Esophagus squamous epithelium (tissue), 5 donors: ENCODE data around the gene NOS2. TPM values are rescaled to one million over a fixed set of nuclear protein-coding genes. Genes with fewer than 3 reads are reported as not detected.
"Not testable (repeated sequence)": the region's sequence is repeated elsewhere in the genome, so short reads cannot be mapped to it uniquely, and the experiment has no call there.

Source experiments
- DNase-seq: peaks from one replicate; lab custom pipeline; 2025; lab: John Stamatoyannopoulos, UW
- H3K27ac ChIP-seq, 4 donors: fragments of 200-600 bp; sonication (generic); one replicate each; pipeline ENCODE4 v1.5.1; 2016 to 2019; ENCODE audit warnings: mild to moderate bottlenecking in 1 of 4
- H3K27me3 ChIP-seq, 4 donors: fragments of 200-600 bp; sonication (generic); 1 replicate in 3 of 4; 2 replicates in 1 of 4; pipeline versions ENCODE4 v1.5.1 to v1.6.0; 2017 to 2021; ENCODE audit warnings: antibody characterized with exemption in 1 of 4
- H3K36me3 ChIP-seq, 3 donors: fragments of 200-600 bp; sonication (generic); one replicate each; pipeline ENCODE4 v1.5.1; 2016 to 2019
- H3K4me1 ChIP-seq, 3 donors: fragments of 200-600 bp; sonication (generic); one replicate each; pipeline ENCODE4 v1.5.1; 2017 to 2019
- H3K4me3 ChIP-seq, 4 donors: fragments of 200-600 bp; sonication (generic); 1 replicate in 3 of 4; 2 replicates in 1 of 4; pipeline ENCODE4 v1.5.1; 2016 to 2019; ENCODE audit warnings: mild to moderate bottlenecking in 2 of 4, moderate library complexity in 1 of 4
- H3K9me3 ChIP-seq, 3 donors: fragments of 200-600 bp; sonication (generic); one replicate each; pipeline ENCODE4 v1.5.1; 2016 to 2019
- CTCF ChIP-seq, 6 experiments: fragments of 450-650 bp in 4 of 6; fragments of 200-600 bp in 2 of 6; sonication (generic) in 2 of 6; IDR thresholded peaks; one replicate each; pipeline ENCODE4 v1.5.1; 2016 to 2019; ENCODE audit warnings: antibody characterized with exemption in 6 of 6, mild to moderate bottlenecking in 4 of 6, moderate library complexity in 4 of 6
- POLR2A ChIP-seq, 4 donors: fragments of 450-650 bp; IDR thresholded peaks; one replicate each; pipeline ENCODE4 v1.6.1; 2017; ENCODE audit warnings: antibody characterized with exemption in 4 of 4, mild to moderate bottlenecking in 4 of 4, moderate library complexity in 3 of 4
- WGBS, 2 donors: methylation state at CpG; one replicate each; pipeline ENCODE4 v1.1.5; 2018; 5-methylcytosine and 5-hydroxymethylcytosine counted together
- intact Hi-C: fragments of 100-400 bp; cut with DNase I; formaldehyde crosslinking; loops from one replicate; pipeline ENCODE4 v1.15.0; 2022
- total RNA-seq, 4 donors: library from RNA; depleted of rRNA; stranded (reverse); fragments of >200 nt; gene quantifications; one replicate each; pipeline ENCODE4 v1.1.0, GENCODE V29; 2016
- donor health status: DM: yes; HTN: yes; CAD: no.

The NOS2 gene
- total RNA-seq, 4 donors from 2014 or later, result 0.11 to 2.7 (median 0.86) TPM

GRCh38 chr17:27748360-27748825 lies 51.9 kb downstream of the NOS2 start:
- Histone ChIP-seq H3K4me1 (peaks cover 0 to 13% (median 9%) of the 10 kb centered on the region in 3 donors), H3K36me3 (no peaks in the 10 kb centered on the region), H3K27me3 (no peaks in the 10 kb centered on the region), H3K9me3 (no peaks in the 10 kb centered on the region), H3K27ac (no peak overlapping the region), H3K4me3 (no peak overlapping the region)
- DNase-seq, result no peak
- 63 to 66% methylated on average over 5 of the region's 5 CpGs for WGBS, 2 donors
- intact Hi-C loops, result no loop called here
- TF ChIP-seq POLR2A (IDR thresholded peaks at IDR 0.05) (no peak), CTCF (IDR thresholded peaks at IDR 0.05) (no peak)

- H3K4me1 ChIP-seq, result peaks cover 0 to 13% (median 9%) of the 10 kb centered on the region in 3 donors
- DNase-seq, result no peak
- WGBS, 2 donors, result 84 to 86% methylated on average over 13 of the region's 13 CpGs
Observed at GRCh38 chr17:27747462-27748359, 52.6 kb downstream of the NOS2 start.

GRCh38 chr17:27746881-27747280 lies 53.4 kb downstream of the NOS2 start:
- peaks cover 0 to 9% (median 5%) of the 10 kb centered on the region in 3 donors for H3K4me1 ChIP-seq
- TF ChIP-seq POLR2A (IDR thresholded peaks at IDR 0.05) (no peak), CTCF (IDR thresholded peaks at IDR 0.05) (no peak)
- no peak for DNase-seq
- no peaks in the 10 kb centered on the region for H3K9me3 ChIP-seq
- intact Hi-C loops, result no loop called here
- no peaks in the 10 kb centered on the region for H3K36me3 ChIP-seq
- no peak overlapping the region for H3K27ac ChIP-seq
- H3K4me3 ChIP-seq, result no peak overlapping the region
- H3K27me3 ChIP-seq, result no peaks in the 10 kb centered on the region
- 83 to 92% methylated on average over 5 of the region's 5 CpGs for WGBS, 2 donors

More at GRCh38 chr17:27747462-27748359, 52.6 kb downstream of the NOS2 start:
- TF ChIP-seq CTCF (IDR thresholded peaks at IDR 0.05) (peak in 1 of 6 experiments; percentile 30), POLR2A (IDR thresholded peaks at IDR 0.05) (no peak)
- Histone ChIP-seq H3K4me3 (no peak overlapping the region), H3K36me3 (no peaks in the 10 kb centered on the region), H3K27me3 (no peaks in the 10 kb centered on the region), H3K27ac (no peak overlapping the region), H3K9me3 (no peaks in the 10 kb centered on the region)
- intact Hi-C loops, result no loop called here

- intact Hi-C loops, H3K4me3 ChIP-seq: not testable (repeated sequence)
Observed at GRCh38 chr17:27746320-27746719, 54.0 kb downstream of the NOS2 start.

DNA sequence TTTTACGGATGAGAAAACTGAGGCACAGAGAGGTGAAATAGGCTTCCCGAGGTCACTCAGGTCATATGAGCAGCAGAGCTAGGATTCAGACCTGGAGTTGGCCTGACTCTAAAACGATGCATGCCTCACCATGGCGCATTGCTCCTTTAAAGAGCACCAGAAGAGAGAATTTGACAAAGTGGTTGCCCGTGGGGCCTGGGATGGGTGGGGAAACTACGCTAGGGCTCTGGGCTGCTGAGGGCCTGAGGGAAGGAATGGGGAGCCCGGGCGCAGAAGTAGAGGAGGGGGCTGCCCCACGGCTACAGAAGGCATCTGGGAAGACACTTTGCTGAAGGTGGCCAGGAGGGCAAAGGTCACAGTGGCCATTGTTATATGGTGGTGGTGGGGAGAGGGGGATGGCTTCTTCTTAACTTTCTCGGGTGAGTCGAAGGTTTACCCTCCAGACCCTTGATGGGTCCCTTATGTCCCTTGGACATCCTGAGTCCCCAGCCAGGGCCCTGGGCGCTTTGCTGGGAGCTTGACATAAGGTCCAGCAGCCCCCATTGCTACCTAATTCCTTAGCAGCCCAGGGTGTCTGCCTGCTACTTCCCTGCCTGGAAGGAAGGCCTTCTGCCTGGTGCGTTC lies 55.0 kb downstream of the NOS2 start:
- WGBS, 2 donors, result 84 to 90% methylated on average over 13 of the region's 13 CpGs
- H3K4me3 ChIP-seq, H3K27ac ChIP-seq, H3K27me3 ChIP-seq, DNase-seq, H3K36me3 ChIP-seq, intact Hi-C loops, H3K9me3 ChIP-seq: not testable (repeated sequence)
- peaks cover 0 to 11% (median 5%) of the 10 kb centered on the region in 3 donors for H3K4me1 ChIP-seq

More at GRCh38 chr17:27746320-27746719, 54.0 kb downstream of the NOS2 start:
- not testable (repeated sequence) for H3K36me3 ChIP-seq, H3K9me3 ChIP-seq, H3K27me3 ChIP-seq, DNase-seq, H3K27ac ChIP-seq, H3K4me1 ChIP-seq
- WGBS, 2 donors, result 67 to 71% methylated on average over 1 of the region's 5 CpGs
